HuH-7.5 (cell line): Measurements from ENCODE around the gene NCOA3.
"Not testable (repeated sequence)": the region's sequence is repeated elsewhere in the genome, so short reads cannot be mapped to it uniquely, and the experiment has no call there.

Experiments used
- DNase-seq: peaks from one replicate; pipeline ENCODE4 v3.0.0; 2011; ENCODE audit warnings: low spot score

The NCOA3 gene

DNA sequence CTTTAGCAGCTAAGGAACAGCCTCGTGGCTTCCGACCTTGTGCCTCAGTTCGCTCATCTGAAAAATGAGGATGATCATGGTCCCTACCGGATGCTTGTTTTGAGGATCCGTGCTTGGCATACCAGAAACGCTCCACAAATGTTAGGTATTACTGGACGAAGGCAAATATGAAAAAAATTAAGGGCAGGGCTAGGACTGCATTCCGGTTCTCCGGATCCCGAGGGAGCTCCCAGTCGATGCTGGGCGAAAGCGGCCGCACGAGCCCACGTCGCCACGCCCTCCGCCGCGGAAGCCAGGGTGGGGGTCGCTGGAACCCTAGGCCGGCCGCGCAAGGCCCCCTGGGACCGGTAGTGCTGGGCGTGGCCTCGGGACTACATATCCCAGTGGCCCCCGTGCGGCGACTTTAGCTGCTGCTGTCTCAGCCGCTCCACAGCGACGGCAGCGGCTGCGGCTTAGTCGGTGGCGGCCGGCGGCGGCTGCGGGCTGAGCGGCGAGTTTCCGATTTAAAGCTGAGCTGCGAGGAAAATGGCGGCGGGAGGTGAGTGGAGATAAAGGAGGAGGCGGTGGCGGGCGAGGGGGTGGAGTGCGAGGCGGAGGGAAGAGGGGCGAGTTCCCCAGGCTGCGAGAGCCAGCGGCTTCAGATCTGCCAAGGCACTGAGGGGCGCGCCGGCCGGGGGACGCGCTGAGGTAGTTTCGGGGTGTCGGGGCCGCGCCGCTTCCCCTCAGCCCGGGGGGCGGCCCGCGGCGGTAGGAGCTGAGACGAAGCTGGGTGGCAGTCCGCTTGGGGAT, at the start of gene NCOA3:
Gene NCOA3, plus strand, starts transcription at position 406 of the 789 bp plus-strand sequence. CDS start 120,361 bp downstream, outside the sequence.
- DNase-seq = peak; percentile 100

DNA sequence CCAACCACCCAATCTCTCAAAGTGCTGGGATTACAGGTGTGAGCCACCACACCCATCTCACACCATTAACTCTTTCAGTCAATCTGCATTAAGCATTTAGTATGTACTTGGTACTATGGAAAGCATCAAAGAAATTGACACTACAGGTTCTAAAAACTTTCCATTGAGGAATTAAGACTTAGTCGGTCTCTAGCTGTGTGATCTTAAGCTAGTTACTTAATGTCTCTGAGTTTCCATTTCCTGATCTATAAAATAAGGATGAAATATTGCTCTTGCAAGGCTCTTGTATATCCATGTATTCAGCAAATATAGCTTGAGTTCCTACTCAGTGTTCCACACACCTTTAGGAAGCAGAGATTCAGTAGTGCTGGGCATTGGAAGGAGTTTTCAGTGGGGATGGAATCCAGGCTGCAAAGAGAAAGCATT, 48.9 kb upstream of the NCOA3 start:
- no peak for DNase-seq

DNA sequence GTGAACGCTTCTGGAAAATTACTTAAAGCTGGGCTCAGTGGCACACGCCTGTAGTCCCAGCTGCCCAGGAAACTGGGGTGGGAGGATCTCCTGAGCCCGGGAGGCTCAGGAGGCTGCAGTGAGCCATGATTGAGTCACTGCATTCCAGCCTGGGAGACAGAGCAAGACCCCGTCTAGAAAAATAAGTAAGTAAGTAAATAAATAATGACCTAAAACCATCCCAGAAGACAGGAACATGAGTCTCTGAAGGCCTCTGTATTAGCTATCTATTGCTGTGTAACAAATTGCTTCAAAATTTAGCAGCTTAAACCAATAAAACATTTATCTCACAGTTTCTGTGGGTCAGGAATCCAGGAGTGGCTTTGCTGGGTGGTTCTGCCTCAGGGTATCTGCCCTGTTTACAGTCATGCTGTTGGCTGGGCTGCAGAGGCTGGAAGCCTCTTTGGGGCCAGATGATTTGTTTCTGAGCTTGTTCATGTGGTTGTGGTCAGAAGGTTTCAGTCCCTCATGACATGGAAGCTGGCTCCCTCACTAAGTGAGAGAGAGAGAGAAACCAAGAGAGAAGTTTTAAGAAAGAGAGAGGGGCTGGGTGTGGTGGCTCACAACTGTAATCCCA, 48.4 kb upstream of the NCOA3 start:
- DNase-seq = no peak

DNA sequence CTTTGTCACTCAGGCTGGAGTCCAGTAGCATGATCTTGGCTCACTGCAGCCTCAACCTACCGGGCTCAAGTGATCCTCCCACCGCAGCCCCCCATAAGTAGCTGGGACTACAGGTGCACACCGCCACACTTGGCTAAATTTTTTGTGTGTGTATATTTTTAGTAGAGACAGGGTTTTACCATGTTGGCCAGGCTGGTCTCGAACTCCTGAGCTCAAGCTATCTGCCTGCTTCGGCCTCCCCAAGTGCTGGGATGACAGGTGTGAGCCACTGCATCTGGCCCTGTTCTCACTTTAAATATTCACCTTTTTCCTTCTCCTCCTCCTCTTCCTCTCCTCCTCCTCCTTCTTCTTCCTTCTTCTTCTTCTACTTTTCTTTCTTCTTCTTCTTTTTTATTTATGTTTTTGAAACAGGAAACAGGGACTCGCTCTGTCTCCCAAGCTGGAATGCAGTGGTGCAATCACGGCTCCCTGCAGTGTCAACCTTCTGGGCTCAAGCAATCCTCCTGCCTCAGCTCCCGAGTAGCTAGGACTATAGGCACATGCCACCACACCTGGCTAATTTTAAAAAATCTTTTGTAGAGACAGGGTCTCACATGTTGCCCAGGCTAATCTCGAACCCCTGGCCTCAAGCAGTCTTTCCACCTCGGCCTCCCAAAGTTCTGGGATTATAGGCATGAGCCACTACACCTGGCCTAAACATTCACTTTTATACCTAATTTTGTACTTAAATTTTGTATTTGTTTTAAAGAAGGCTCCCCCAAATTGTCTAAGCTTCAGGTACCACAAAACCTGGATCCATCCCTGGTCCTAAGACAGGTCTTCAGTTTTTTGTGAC, 47.2 kb upstream of the NCOA3 start:
- DNase-seq = no peak

DNA sequence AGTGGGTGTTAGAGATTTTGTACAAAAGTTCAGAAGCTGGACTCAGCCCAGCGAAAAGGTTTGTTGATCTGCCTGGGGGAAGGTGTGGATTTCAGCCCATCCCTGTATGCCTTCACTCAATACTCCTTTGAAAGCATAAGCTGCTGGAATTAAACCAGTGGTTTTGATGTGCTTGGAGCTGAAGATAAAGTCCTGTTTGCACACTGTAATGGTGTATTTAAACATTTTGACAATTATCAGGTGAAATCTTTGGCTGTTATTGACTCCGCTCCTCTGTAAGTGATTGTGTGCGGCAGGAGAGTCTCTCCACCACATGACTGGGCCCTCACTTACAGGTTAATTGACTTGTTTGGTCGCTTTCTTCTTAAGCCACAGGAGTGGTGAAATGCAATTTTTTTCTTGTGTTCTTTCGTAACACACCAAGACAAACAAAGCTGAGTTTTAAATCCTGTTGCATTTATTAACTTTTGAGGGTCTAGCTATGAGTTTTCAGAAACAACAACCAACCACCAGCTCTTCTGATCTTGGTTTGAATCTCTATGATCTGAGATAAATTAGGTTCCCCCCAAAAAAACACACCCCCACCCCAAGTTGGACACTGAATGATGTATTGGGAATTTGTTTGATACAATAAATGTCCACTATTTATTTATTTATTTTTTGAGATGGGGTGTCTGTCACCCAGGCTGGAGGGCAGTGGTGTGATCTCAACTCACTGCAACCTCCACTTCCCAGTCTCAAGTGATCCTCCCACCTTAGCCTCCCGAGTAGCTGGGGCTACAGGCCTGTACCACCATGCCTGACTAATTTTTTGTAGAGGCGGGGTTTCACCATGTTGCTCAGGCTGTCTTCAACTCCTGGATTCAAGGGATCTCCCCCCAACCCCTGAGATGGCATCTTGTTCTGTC, 46.3 kb upstream of the NCOA3 start:
- DNase-seq = peak; percentile 95

DNA sequence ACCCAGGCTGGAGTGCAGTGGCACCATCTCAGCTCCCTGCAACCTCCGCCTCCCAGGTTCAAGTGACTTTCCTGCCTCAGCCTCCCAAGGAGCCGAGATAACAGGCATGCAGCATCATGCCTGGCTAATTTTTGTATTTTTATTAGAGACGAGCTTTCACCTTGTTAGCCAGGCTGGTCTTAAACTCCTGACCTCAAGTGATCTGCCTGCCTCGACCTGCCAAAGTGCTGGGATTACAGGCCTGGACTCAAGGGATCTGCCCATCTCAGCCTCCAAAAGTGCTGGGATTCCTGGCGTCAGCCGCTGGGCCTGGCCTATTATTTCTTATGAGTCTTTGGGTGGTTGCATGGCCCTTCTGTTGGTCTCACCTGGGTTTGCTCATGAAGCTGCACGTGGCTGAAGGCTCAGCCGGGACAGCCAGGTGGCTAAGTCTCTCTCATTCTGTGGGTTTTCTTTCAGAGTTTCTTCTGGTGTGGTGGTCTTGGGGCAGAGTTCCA, 45.6 kb upstream of the NCOA3 start:
- DNase-seq = no peak

DNA sequence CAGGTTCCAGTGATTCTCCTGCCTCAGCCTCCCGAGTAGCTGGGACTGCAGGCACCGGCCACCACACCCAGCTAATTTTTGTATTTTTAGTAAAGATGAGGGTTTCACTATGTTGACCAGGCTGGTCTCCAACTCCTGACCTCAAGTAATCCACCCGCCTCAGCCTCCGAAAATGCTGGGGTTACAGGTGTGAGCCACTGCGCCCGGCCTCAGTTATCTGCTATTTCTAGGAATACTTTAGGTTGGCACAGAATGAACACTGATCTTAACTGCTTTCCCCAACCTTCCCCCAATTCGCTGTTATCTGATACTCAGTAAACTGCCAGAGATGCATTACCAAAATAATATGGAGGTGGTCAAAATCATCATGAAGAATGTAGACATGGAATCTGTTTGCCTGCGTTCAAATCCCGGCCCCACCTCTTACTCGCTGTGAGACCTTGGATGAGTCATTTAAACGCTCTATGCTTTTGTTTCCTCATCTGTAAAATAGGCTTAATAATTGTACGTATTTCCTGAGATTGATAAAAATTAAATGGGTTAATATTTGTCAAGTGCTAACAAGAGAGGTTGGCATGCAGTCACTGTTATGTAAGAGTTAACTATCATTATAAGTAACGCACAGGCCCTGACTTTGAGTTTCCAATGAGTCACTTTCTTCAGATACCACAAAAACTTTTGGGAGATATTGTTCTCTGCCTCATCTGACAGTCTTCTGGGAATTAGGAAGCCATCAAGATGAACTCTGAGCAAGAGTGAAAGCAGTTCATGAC, 44.5 kb upstream of the NCOA3 start:
- no peak for DNase-seq

DNA sequence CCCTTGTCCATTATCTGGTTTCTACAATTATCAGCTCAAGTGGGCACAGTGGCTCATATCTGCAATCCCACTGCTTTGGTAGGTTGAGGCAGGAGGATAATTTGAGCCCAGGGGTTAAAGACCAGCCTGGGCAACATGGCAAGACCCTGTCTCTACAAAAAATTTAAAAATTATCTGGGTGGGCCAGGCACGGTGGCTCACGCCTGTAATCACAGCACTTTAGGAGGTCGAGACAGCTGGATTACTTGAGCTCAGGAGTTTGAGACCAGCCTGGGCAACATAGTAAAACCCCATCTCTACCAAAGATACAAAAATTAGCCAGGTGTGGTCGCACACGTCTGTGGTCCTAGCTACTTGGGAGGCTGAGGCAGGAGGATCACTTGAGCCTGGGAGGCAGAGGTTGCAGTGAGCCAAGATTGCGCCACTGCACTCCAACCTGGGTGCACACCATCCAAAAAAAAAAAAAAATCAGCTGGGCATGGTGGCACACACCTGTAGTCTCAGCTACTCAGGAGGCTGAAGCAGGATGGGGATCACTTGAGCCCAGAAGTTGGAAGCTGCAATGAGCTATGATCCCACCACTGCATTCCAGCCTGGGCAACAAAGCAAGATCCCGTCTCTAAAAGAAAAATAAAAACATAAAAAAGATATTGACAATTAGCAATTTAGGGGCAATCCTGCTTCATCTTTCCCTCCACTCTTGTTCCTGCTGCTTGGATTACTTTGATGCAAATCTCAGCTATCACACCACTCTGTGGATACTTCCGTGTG, 43.2 kb upstream of the NCOA3 start:
- not testable (repeated sequence) for DNase-seq

DNA sequence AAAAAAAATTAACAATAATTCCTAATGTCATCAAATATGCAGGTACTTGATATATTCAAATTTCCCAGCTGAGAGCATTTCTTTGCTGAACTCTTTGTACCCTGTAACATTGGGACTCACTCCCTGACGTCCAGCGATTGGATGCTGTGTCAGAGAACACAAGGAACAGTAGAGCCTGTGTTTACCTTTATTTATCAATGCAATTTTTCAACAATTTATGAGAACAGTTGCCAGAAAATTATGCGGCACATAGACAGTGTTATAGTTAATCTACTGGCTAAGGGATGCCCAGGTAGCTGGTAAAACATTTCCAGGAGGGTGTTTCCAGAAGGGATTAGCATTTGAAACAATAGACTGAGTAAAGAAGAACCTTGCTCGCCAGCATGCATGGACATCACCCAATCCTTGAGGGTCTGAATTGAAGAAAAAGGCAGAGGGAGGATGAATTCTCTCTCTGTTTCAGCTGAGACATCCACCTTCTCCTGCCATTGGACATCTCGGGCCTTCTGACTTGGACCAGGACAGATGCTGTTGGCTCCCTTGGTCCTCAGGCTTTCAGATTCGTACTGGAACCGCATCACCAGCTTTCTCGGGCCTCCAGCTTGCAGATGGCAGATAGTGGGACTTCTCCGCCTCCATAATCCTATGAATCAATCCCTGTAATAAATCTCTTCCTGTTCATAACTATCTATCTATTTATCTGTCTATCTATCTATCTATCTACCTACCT, 42.2 kb upstream of the NCOA3 start:
- DNase-seq = no peak

DNA sequence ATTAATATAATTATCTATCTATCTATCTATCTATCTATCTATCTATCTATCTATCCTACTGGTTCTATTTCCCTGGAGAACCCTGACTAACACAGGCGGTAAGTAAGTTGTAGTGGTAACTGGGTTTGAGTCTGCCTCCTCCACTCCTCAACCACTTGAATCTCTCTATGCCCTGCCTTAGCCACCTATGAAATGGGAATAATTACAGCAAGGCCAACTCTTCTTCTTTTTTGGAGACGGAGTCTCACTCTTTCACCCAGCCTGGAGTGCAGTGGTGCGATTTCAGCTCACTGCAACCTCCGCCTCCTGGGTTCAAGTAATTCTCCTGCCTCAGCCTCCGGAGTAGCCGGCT, 41.0 kb upstream of the NCOA3 start:
- DNase-seq = not testable (repeated sequence)

DNA sequence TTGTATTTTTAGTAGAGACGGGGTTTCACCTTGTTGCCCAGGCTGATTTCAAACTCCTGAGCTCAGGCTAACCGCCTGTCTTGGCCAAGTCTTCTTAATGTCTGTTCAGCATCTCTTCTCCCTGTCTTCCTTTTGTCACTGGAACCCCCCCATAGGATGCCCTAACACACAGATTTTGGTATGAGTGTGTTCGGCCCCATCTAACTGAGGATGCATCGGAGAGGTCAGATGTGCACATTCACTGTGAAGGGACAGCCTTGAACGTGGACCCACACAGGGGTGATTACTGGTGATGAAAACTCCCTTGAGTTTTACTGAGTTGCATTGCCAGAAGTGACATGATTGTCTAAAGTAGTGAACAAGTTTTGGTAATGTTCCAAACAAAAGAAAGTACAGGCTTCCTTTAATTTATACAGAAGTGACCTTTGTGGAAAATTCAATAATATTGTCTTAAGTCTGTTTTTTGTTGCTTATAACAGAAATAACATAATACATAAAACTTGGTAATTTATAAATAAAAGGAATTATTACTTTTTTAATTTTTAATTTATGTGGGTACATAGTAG, 40.5 kb upstream of the NCOA3 start:
- no peak for DNase-seq

DNA sequence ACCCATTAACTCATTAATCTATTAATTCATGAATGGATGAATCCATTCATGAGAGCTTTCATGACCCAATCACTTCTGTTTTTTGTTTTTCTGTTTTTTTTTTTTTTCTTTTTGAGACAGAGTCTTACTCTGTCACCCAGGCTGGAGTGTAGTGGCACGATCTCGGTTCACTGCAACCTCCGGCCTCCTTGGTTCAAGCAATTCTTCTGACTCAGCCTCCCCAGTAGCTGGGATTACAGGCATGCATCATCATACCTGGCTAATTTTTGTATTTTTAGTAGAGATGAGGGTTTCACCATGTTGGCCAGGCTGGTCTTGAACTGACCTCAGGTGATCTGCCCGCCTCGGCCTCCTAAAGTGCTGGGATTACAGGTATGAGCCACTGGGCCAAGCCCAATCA, 39.8 kb upstream of the NCOA3 start:
- DNase-seq = not testable (repeated sequence)

DNA sequence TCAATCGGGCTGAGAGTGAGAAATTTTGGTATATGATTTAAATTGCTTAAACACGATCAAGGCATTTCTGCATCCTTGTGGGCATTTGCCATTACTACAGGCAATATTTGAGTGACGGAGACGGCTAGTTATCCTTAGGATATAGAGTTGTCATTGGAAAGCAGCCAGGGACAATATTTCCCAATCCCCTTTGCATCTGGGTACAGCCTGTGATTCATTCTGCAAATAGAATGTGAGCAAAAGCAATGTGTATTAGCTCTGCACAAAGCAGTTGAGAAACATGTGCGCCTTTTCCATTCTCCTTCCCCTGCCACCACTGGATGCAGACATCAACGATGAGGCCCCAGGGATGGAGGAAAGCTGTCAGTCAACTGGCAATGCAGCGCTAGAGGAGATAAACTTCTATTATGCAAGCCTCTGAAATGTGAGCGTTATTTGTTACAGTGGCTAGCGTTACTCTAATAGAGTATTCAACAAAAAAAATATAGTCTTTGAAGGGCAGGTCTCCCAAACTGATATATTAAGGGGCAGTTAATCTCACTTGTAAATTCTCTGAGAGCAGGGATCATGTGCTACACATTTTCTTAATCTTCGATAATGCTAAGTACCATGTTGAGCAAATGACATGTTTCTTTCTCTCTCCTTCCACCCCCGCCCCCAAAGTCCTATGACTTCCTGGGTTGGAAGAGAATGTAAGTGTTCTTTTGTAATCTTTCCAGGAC, 37.1 kb upstream of the NCOA3 start:
- DNase-seq = peak; percentile 100

DNA sequence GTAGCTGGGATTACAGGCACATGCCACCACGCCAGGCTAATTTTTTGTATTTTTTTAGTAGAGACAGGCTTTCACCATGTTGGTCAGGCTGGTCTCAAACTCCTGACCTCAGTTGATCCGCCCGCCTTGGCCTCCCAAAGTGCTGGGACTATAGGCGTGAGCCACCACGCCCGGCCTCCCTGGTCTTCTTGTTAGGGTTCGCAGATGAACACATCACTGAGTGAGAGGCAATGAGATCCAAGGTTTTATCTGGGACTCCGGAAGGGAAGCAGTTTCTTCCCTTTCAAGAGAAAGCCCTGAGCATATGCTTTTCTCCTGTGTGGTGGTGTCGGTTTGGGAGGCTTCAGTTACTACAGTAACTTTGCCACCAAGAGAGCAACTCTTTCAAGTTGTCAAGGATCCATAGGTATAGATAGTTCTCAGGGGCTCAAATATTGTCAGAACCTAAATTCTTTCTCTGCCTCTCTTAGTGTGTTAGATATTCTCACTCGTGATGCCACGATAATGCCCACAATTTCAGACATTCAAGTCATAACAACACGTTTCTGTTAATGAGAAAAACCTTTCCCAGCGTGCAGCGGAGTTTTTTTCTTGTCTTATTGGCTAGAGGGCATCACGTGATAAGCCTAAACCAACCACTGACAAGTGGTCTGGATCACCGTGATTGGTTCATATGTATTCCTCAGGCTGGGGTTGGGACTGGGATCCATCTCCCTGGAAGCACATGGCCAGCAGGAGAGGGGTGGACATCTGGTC, 36.2 kb upstream of the NCOA3 start:
- no peak for DNase-seq

DNA sequence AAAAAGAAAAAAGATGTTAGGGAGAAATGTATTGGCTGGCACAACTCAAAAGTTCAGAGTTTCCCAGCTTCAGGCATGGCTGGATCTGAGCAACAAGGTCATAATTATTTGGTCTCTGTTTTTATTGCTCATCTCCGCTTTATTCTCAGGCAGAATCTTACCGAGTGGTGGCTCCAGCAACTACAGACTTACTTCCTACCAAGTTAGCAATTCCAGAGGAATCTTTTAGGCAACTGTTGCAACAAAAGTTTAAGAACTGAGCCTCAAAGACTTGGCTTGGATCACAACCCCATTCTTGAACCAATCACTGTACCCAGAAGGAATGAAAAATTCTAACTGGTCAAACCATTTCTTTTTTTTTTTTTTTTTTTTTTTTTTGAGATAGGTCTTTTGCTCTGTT, 35.5 kb upstream of the NCOA3 start:
- no peak for DNase-seq

DNA sequence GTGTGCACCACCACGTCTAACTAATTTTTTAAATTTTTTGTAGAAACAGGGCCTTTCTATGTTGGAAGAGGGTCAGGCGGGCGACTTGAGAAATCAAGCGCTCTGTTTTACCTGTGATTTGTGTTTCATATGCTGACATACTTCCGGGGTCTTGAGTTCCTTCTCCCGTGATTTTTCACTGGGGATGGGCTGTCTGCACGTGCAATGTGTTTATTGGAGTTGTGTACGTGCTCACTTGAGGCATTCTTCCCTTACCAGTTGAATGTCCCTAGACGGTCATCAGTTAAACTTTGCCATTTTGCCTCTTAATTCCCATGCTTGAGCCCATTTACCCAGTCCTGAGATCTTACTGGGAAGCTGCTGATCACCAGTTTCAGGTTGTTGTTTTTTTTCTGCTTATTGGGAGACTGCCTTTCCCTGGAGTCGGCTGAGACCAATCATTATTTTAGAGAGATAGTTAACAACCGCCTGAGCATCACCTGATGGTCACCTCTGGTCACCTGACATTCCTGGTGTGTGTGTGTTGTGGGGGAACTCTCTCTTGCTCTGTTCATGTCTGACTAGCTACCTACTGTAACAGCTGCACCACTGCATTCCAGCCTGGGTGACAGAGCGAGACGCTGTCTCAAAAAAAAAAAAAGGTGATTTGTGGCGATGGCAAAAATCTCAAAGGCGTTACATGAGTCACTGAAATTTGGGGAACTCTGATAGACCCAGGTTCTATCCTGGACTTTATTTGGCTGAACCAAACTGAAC, 34.8 kb upstream of the NCOA3 start:
- no peak for DNase-seq
